CD4-positive, alpha-beta T cell treated with Interleukin-1 beta for 1 hour (primary cell): Measurements from ENCODE around the gene SLC27A3.
"Not testable (repeated sequence)": the region's sequence is repeated elsewhere in the genome, so short reads cannot be mapped to it uniquely, and the experiment has no call there.

ENCODE experiments used
- DNase-seq, 2 donors: peaks; one replicate each; pipeline ENCODE4 v3.0.0-alpha.2; 2020 to 2022

SLC27A3 gene

GRCh38 chr1:153763365-153764225 is 11.6 kb upstream of the SLC27A3 start:
- DNase-seq = no peak

DNA sequence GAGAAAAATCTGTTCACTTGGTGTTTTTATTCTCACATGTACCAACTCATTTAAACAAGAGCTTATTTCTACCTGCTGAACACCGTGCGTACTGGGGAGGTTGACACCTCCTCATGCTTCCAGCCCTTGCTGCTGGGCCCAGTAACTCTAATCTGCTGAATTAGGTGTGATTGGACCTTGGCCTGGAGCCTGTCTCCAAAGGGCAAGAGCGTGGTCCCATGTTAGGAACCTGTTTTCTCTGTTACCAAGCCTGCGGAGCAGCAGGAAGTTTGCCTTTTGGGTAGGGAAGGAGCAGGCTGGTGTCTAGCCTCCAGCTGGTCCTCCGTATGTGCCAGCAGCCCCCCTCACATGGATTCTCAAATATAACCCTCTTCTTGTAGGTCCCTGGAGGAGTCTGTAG is 10.9 kb upstream of the SLC27A3 start:
- DNase-seq = no peak

DNA sequence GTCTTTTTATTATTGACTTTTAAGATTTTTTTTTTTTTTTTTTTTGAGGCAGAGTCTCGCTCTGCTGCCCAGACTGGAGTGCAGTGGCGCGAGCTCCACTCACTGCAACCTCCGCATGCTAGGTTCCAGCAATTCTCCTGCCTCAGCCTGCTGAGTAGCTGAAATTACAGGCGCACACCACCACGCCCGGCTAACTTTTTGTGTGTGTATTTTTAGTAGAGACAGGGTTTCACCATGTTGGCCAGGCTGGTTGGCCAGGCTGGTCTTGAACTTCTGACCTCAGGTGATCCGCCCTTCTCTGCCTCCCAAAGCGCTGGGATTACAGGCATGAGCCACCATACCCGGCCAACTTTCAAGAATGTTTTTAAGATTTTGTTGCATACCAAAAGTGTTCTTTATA is 8.5 kb upstream of the SLC27A3 start:
- DNase-seq = not testable (repeated sequence)

GRCh38 chr1:153767519-153767918 is 7.7 kb upstream of the SLC27A3 start:
- DNase-seq = no peak

GRCh38 chr1:153768316-153769181 is 6.7 kb upstream of the SLC27A3 start:
- DNase-seq = no peak

DNA sequence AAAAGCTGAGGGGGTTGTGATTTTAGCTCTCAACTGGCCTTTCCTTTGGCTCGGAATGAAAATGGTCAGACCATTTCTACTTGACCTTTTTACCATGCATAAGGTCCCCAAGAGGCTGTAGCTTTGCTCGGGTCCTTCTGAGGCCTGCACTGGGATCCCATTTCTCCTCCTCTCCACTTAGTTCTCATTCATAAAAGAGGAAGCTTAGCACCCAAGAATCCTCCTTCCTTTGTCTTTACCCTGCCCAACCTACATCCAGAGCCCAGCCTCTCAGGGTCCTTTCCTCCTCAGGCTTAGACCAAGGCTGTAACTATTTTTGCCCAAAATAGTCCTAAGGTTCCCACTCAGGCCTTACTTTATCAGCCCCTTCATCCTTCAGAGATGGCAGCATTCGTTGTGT is 6.0 kb upstream of the SLC27A3 start:
- DNase-seq = no peak

GRCh38 chr1:153770797-153771196 is 4.4 kb upstream of the SLC27A3 start:
- no peak for DNase-seq

- DNase-seq = no peak
Measured at GRCh38 chr1:153771261-153771660, 3.9 kb upstream of the SLC27A3 start.

GRCh38 chr1:153771841-153772593 is 3.2 kb upstream of the SLC27A3 start:
- no peak for DNase-seq

DNA sequence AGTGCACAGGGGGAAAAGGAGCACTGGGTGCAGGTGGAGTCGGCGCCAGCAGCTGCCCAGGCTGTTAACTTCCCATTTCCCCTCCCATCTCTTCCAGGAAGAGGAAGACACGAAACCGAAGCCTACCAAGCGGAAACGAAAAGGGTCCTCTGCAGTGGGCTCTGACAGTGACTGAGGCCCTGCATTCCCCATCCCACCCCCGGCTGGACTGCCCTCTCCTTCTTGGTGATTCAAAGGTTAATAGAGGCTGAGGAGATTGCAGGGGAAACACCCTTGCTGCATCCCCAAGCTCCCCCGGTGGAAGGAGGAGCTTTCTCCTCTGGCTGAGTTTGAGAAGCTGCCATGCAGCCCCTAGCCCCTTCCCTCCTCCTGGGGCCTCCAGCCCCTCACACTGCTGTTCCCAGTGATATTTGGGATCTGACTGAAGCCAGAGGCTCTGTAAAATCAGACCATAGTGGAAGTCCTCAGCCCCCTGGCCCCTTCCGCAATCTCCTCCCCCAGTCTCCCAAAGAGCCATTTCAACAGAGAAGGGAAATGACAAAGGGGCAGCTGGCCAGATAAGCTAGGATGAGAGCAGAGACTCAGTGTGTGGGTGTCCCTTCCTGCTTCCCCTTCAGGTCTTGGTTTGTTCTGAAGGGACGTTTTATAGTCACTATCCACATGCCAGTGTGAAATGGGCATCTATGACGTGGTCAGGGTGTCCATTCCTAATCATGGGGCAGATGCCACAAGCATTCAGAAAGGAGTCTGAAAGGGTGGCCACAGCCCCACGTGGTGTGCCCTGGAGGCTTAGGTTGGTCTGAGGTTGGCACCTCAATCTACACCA is 1.9 kb upstream of the SLC27A3 start:
- peak in 1 of 2 donors; percentile 19 for DNase-seq

GRCh38 chr1:153774026-153774595 is 1.1 kb upstream of the SLC27A3 start:
- DNase-seq = no peak

GRCh38 chr1:153775458-153776327 is 486 bp downstream of the SLC27A3 start:
- peak; percentile 67 to 68 for DNase-seq

DNA sequence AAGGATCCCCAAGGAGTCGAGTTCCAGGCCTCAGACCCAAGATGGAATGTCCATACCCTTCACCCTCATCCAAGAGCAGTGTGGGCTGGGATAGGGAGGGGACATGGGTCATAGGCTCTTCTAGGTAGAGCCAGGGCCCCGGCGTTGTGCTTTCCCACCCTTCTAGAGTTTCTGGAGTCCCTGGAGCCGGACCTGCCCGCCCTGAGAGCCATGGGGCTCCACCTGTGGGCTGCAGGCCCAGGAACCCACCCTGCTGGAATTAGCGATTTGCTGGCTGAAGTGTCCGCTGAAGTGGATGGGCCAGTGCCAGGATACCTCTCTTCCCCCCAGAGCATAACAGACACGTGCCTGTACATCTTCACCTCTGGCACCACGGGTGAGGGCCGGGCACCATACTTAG is 1.1 kb downstream of the SLC27A3 start:
- DNase-seq = no peak

GRCh38 chr1:153776845-153777370 is 1.7 kb downstream of the SLC27A3 start:
- DNase-seq = no peak

DNA sequence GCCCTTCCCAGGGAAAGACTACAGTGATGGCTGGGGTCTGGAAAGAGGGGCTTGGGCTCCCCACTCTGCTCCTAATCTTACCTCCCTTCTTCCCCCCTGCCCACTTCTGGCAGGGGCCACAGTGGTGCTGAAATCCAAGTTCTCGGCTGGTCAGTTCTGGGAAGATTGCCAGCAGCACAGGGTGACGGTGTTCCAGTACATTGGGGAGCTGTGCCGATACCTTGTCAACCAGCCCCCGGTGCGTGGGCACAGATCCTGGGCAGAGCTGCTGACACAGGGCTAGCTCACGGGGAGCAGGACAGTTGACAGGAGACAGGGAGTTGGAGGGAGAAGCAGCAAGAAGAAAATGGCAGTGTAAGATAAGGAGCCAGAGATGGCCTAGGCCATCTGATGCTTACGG is 2.4 kb downstream of the SLC27A3 start:
- DNase-seq = no peak

- DNase-seq = no peak
Measured at GRCh38 chr1:153778051-153778823, 3.0 kb downstream of the SLC27A3 start.

DNA sequence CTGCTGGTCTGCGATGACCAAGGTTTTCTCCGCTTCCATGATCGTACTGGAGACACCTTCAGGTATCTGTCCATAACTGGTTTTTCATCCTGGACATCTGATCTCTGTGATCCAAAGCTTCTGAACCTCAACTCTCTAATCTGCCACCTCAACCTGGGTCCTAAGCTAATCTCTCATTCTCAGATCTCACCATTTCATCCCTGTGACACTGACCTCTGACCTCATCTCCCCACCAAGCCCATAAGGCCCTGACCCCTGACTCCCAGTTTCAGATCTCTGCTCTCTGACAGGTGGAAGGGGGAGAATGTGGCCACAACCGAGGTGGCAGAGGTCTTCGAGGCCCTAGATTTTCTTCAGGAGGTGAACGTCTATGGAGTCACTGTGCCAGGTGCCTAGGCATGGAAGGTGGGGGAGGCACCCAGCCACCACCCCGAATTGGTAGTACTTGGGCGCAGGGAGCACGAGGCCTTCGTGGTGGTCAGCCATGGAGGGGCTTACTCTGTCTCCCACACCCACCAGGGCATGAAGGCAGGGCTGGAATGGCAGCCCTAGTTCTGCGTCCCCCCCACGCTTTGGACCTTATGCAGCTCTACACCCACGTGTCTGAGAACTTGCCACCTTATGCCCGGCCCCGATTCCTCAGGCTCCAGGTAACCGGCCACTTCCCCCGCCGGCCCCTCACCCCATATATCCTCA is 3.8 kb downstream of the SLC27A3 start:
- DNase-seq = no peak

- no peak for DNase-seq
Measured at GRCh38 chr1:153779781-153780541, 4.8 kb downstream of the SLC27A3 start.
